Mammary epithelial cell (primary cell): Measurements from ENCODE around the gene RIC1.

ENCODE experiments used
- CTCF ChIP-seq, 2 donors: IDR thresholded peaks in 1 of 2; conservative IDR thresholded peaks in 1 of 2; 2 replicates each; pipeline ENCODE4 v1.5.1; 2011 to 2012; ENCODE audit warnings: inconsistent platforms in 2 of 2, low read length in 2 of 2, mild to moderate bottlenecking in 2 of 2, control low read depth in 1 of 2, low read depth in 1 of 2; ENCODE audit not compliant: insufficient read depth in 1 of 2; ENCODE audit errors: extremely low read depth in 1 of 2
- EZH2 ChIP-seq: IDR thresholded peaks from 2 replicates; pipeline ENCODE4 v1.6.1; 2012; ENCODE audit warnings: low read length, inconsistent platforms, borderline replicate concordance

- TF ChIP-seq CTCF (conservative IDR thresholded peaks at IDR 0.05 in 1 of 2, IDR thresholded peaks at IDR 0.05 in 1 of 2; ENCODE audit: extremely low read depth in 1 of 2, insufficient read depth in 1 of 2, low read depth in 1 of 2, low read length in 2 of 2) = no peak
- TF ChIP-seq EZH2 = no peak
Observed at GRCh38 chr9:5652821-5653220, 23.9 kb downstream of the RIC1 start.
